GM12878 (cell line): ENCODE measurements around the gene CASP3. TPM values are rescaled to one million over a fixed set of nuclear protein-coding genes. Genes with fewer than 3 reads are reported as not detected.
A peak's percentile ranks its signal among the peaks of the same experiment; 100 is the strongest.

Experiments used
- ATAC-seq: fragments of 200-7000 bp; cut with Tn5 transposase; 3 replicates; pipeline ENCODE4 v1.9.1; 2020; ENCODE audit warnings: mild to moderate bottlenecking, moderate library complexity
- Bru-seq: library from RNA; stranded (reverse); fragments of 400-500 nt; gene quantifications from one replicate; lab custom pipeline; 2021; lab: Mats Ljungman, UMichigan
- BruChase-seq, 2 experiments: library from RNA; stranded (reverse); fragments of 400-500 nt; gene quantifications; one replicate each; lab custom pipeline; 2021; lab: Mats Ljungman, UMichigan
- BruUV-seq: library from RNA; stranded (reverse); fragments of 400-500 nt; replicated peaks from 2 replicates; lab custom pipeline; 2021; lab: Mats Ljungman, UMichigan
- CTCF ChIA-PET: fragments of 300-600 bp; sonication (Branson Sonifier 250); formaldehyde crosslinking; extraction: SDS; loops from one replicate; lab custom pipeline; 2021; ENCODE audit warnings: inconsistent platforms; lab: Yijun Ruan, JAX
- POLR2A ChIA-PET: fragments of 350-600 bp; formaldehyde crosslinking; extraction: SDS; loops from one replicate; lab custom pipeline; 2021; ENCODE audit warnings: inconsistent platforms; lab: Charles Lee
- RAD21 ChIA-PET: fragments of 300-600 bp; sonication (Branson Sonifier 250); formaldehyde crosslinking; loops from one replicate; lab custom pipeline; 2023; ENCODE audit warnings: antibody characterized with exemption; ENCODE audit not compliant: unreplicated experiment; lab: Charles Lee
- SMC1A ChIA-PET: fragments of 300-600 bp; sonication (Branson Sonifier 250); formaldehyde crosslinking; loops from one replicate; lab custom pipeline; 2023; ENCODE audit not compliant: unreplicated experiment, uncharacterized antibody; lab: Charles Lee
- DNase-seq: peaks from one replicate; pipeline ENCODE4 v3.0.0-alpha.2; 2011; ENCODE audit warnings: low read depth, low spot score
- FAIRE-seq: peaks from 3 replicates; lab custom pipeline; 2011; peaks lifted over from hg19 to GRCh38; lab: Jason Lieb, UNC
- H2AFZ ChIP-seq: 2 replicates; pipeline ENCODE4 v1.6.0; 2011; ENCODE audit warnings: low read depth, low read length, control low read depth; ENCODE audit not compliant: control insufficient read depth
- H3K27ac ChIP-seq: 2 replicates; pipeline ENCODE4 v1.5.1; 2011; ENCODE audit warnings: control low read depth; ENCODE audit not compliant: control insufficient read depth, insufficient read depth
- H3K27me3 ChIP-seq, 2 experiments: replicated peaks in 1 of 2; 2 replicates each; pipeline versions ENCODE4 v1.6.0 to v1.6.1; 2011; ENCODE audit warnings: low read length in 1 of 2; ENCODE audit not compliant: control insufficient read depth in 2 of 2, insufficient read depth in 2 of 2
- H3K36me3 ChIP-seq, 2 experiments: 2 replicates each; pipeline ENCODE4 v1.5.1; 2011; ENCODE audit warnings: low read length in 1 of 2; ENCODE audit not compliant: control insufficient read depth in 2 of 2, insufficient read depth in 2 of 2
- H3K4me1 ChIP-seq: 2 replicates; pipeline ENCODE4 v1.6.1; 2011; ENCODE audit warnings: mild to moderate bottlenecking, low read length, moderate library complexity, mixed read lengths; ENCODE audit not compliant: control insufficient read depth, insufficient read depth
- H3K4me2 ChIP-seq: 2 replicates; pipeline ENCODE4 v1.6.0; 2011; ENCODE audit warnings: control low read depth; ENCODE audit not compliant: control insufficient read depth, insufficient read depth
- H3K4me3 ChIP-seq: fragments of 200-600 bp; sonication (generic); 2 replicates; pipeline ENCODE4 v1.5.1; 2016
- H3K79me2 ChIP-seq: 2 replicates; pipeline ENCODE4 v1.6.0; 2011; ENCODE audit warnings: low read length; ENCODE audit not compliant: control insufficient read depth, insufficient read depth
- H3K9ac ChIP-seq: 2 replicates; pipeline ENCODE4 v1.8.0; 2011; ENCODE audit warnings: low read length, control low read depth, mixed read lengths; ENCODE audit not compliant: control insufficient read depth, insufficient read depth
- H3K9me3 ChIP-seq: replicated peaks from 3 replicates; pipeline ENCODE4 v1.5.1; 2011; ENCODE audit warnings: mild to moderate bottlenecking, low read length; ENCODE audit not compliant: control insufficient read depth, insufficient read depth
- H4K20me1 ChIP-seq: 2 replicates; pipeline ENCODE4 v1.6.0; 2011; ENCODE audit not compliant: control insufficient read depth, insufficient read depth
- CHD2 ChIP-seq: IDR thresholded peaks from 2 replicates; pipeline ENCODE4 v1.6.1; 2011; ENCODE audit warnings: low read depth, low read length, improper control_type of control experiment, borderline replicate concordance
- CREM ChIP-seq: IDR thresholded peaks from 2 replicates; pipeline ENCODE4 v1.6.1; 2014; ENCODE audit warnings: antibody characterized with exemption, low read depth
- ELK1 ChIP-seq: IDR thresholded peaks from 2 replicates; pipeline ENCODE4 v1.6.1; 2012; ENCODE audit warnings: low read depth, low read length, improper control_type of control experiment
- MLLT1 ChIP-seq: fragments of 450-650 bp; IDR thresholded peaks from 2 replicates; pipeline ENCODE4 v1.6.1; 2016; ENCODE audit warnings: mild to moderate bottlenecking
- MXI1 ChIP-seq: fragments of 150-350 bp; IDR thresholded peaks from 2 replicates; pipeline ENCODE4 v1.6.1; 2011; ENCODE audit warnings: low read depth, mild to moderate bottlenecking, inconsistent platforms, low read length, improper control_type of control experiment
- NR2C1 ChIP-seq: fragments of 450-650 bp; IDR thresholded peaks from 2 replicates; pipeline ENCODE4 v1.6.1; 2017; ENCODE audit warnings: antibody characterized with exemption, mild to moderate bottlenecking, moderate library complexity
- NRF1 ChIP-seq: conservative IDR thresholded peaks from 2 replicates; pipeline ENCODE4 v1.6.1; 2011; ENCODE audit warnings: mild to moderate bottlenecking, low read depth, low read length, improper control_type of control experiment
- PAX5 ChIP-seq: IDR thresholded peaks from 2 replicates; pipeline ENCODE4 v1.6.1; 2011; ENCODE audit warnings: low read depth, low read length, borderline replicate concordance
- POLR2AphosphoS2 ChIP-seq: IDR thresholded peaks from 2 replicates; pipeline ENCODE4 v1.6.1; 2011; ENCODE audit warnings: low read depth, mild to moderate bottlenecking, low read length, improper control_type of control experiment, moderate library complexity
- RELA ChIP-seq: fragments of 450-650 bp; IDR thresholded peaks from 2 replicates; pipeline ENCODE4 v1.8.0; 2014; ENCODE audit warnings: borderline replicate concordance; ENCODE audit not compliant: partially characterized antibody
- SIN3A ChIP-seq: IDR thresholded peaks from 2 replicates; pipeline ENCODE4 v1.6.1; 2012; ENCODE audit warnings: low read depth, low read length, improper control_type of control experiment
- SP1 ChIP-seq: IDR thresholded peaks from one replicate; pipeline ENCODE4 v1.6.1; 2011; ENCODE audit warnings: low read depth, low read length
- TAF1 ChIP-seq: IDR thresholded peaks from 2 replicates; pipeline ENCODE4 v1.6.1; 2011; ENCODE audit warnings: mild to moderate bottlenecking, low read depth, low read length, borderline replicate concordance
- TCF12 ChIP-seq: IDR thresholded peaks from 2 replicates; pipeline ENCODE4 v1.6.1; 2011; ENCODE audit warnings: low read depth, mild to moderate bottlenecking, low read length
- WGBS: methylation state at CpG from one replicate; pipeline ENCODE4 v1.1.6; 2016; ENCODE audit warnings: low lambda C conversion rate; ENCODE audit not compliant: insufficient replicate concordance, insufficient coverage; ENCODE audit errors: missing lambda C conversion rate; 5-methylcytosine and 5-hydroxymethylcytosine counted together
- in situ Hi-C: fragments of 300-500 bp; cut with MboI; formaldehyde crosslinking; loops from 9 replicates; pipeline ENCODE4 v1.14.3; 2018; ENCODE audit warnings: mixed read lengths
- intact Hi-C: fragments of 100-400 bp; cut with micrococcal nuclease; formaldehyde crosslinking; loops from one replicate; pipeline ENCODE4 v1.14.2; 2022; ENCODE audit not compliant: unreplicated experiment
- long read RNA-seq, 2 experiments: library from polyadenylated mRNA; unstranded; transcript quantifications; one replicate each; pipeline ENCODE4 v2.0.0, GENCODE V29; 2019 to 2020
- polyA minus RNA-seq, 3 experiments: library from RNA; depleted of rRNA, polyadenylated mRNA; stranded (reverse); fragments of >200 nt; gene quantifications; 2 replicates each; pipeline ENCODE4 v1.2.3, GENCODE V29; 2011
- polyA plus RNA-seq, 11 experiments: library from polyadenylated mRNA; depleted of rRNA in 4 of 11; unstranded in 6 of 11; stranded (reverse) in 5 of 11; fragments of >200 nt; fragmentation: Nextera tagmentation in 4 of 11; fragmentation: Illumina TruSeq in 1 of 11; extraction: Ambion mirVana in 4 of 11; extraction: Trizol in 1 of 11; gene quantifications; 1 replicate in 1 of 11; 2 replicates in 10 of 11; pipeline versions ENCODE4 v1.2.1 to v1.2.3, GENCODE V29; 2011 to 2016; ENCODE audit warnings: inconsistent platforms in 2 of 11, missing spikeins in 2 of 11, low read depth in 1 of 11
- total RNA-seq, 4 experiments: library from RNA; depleted of rRNA in 3 of 4; stranded (reverse); fragments of >200 nt in 3 of 4; fragmentation: Illumina TruSeq in 1 of 4; extraction: Trizol in 1 of 4; gene quantifications; 2 replicates each; pipeline versions ENCODE4 v1.2.1 to v1.2.3, GENCODE V29; 2013 to 2021

Gene CASP3
- 20.2 and 24.3 TPM in 2 replicates for total RNA-seq (2013; cell fraction: nucleolus; rRNA removed)
- total RNA-seq (2014; rRNA removed) (62.4 and 78.7 TPM in 2 replicates), total RNA-seq (2014; rRNA removed; fragmentation: Illumina TruSeq; extraction: Trizol) (79.8 TPM in 2 replicates), total RNA-seq (2021) (64.7 and 68.4 TPM in 2 replicates), polyA plus RNA-seq (2011; rRNA removed) (83.2 and 128 TPM in 2 replicates), polyA plus RNA-seq (2014; fragmentation: Illumina TruSeq; extraction: Trizol) (82.8 and 96.8 TPM in 2 replicates), polyA plus RNA-seq (2014; fragmentation: Nextera tagmentation; extraction: Ambion mirVana) (10 to 100 TPM; 50.0 to 59.0 TPM), polyA plus RNA-seq (2014; rRNA removed) (58.8 and 69.0 TPM in 2 replicates), polyA plus RNA-seq (2016; fragmentation: Nextera tagmentation; extraction: Ambion mirVana) (100 to 1,000 TPM; 193 to 194 TPM), polyA minus RNA-seq (2011; rRNA and poly(A)+ RNA removed) (20.9 and 26.8 TPM in 2 replicates), Bru-seq, nascent RNA (percentile 92 among the genes with signal in this experiment), BruChase-seq, experiment 1, labeled RNA remaining after a 6-hour chase (percentile 80 among the genes with signal in this experiment), BruChase-seq, experiment 2, labeled RNA remaining after a 2-hour chase (percentile 93 among the genes with signal in this experiment)
- 32.1 TPM for polyA plus RNA-seq (2011; ENCODE audit: low read depth)
- 24.7 and 28.4 TPM in 2 replicates for polyA plus RNA-seq (2011; cell fraction: cytosol; rRNA removed)
- 23.4 and 27.3 TPM in 2 replicates for polyA plus RNA-seq (2011; cell fraction: nucleus; rRNA removed)
- 39.0 and 43.5 TPM in 2 replicates for polyA plus RNA-seq (2012)
- 12.2 and 14.6 TPM in 2 replicates for polyA minus RNA-seq (2011; cell fraction: cytosol; rRNA and poly(A)+ RNA removed)
- polyA minus RNA-seq (2011; cell fraction: nucleus; rRNA and poly(A)+ RNA removed) = 6.6 and 7.8 TPM in 2 replicates
- long read RNA-seq, experiment 1, transcript CASP3-201 (8 exons, 2,673 nt) = minor isoform, 10 of 82 reads
- long read RNA-seq, experiment 1, transcript CASP3-206 (7 exons, 2,540 nt) = major isoform, 55 of 82 reads
- long read RNA-seq, experiment 1, partial matches to known transcripts = 8 of 82 reads
- long read RNA-seq, experiment 1, other reads (novel, unspliced or antisense) = 7 of 82 reads
- long read RNA-seq, experiment 2, transcript CASP3-201 (8 exons, 2,673 nt) = minor isoform, 171 of 1,014 reads
- long read RNA-seq, experiment 2, transcript CASP3-206 (7 exons, 2,540 nt) = major isoform, 728 of 1,014 reads
- long read RNA-seq, experiment 2, transcript CASP3-205 (7 exons, 964 nt) = minor isoform, 11 of 1,014 reads
- long read RNA-seq, experiment 2, transcript CASP3-203 (6 exons, 677 nt) = minor isoform, 28 of 1,014 reads
- long read RNA-seq, experiment 2, partial matches to known transcripts = 29 of 1,014 reads
- long read RNA-seq, experiment 2, other reads (novel, unspliced or antisense) = 47 of 1,014 reads

GRCh38 chr4:184649026-184649970 is at the start of gene CASP3, which contains the start of gene PRIMPOL:
Gene CASP3 (minus strand): TSS chr4:184649447. CDS start chr4:184638453, 10,994 bp downstream.
Gene PRIMPOL (plus strand): TSS chr4:184649738. CDS start chr4:184657141, 7,403 bp downstream.
- intact Hi-C loops (loop anchor here (1.0 to 10.0 kb wide), 8 partner anchors 86 to 384 kb away; partner anchors contain the start of genes CENPU and IRF2), in situ Hi-C loops (no loop called here)
- Histone ChIP-seq H3K36me3 (no peaks in the 10 kb centered on the region), H2AFZ (peak within 1 kb of the TSS; percentile 83), H3K79me2 (peaks cover 65% of the 10 kb centered on the region), H3K9me3 (no peaks in the 10 kb centered on the region), H3K27ac (peak within 1 kb of the TSS; percentile 85), H3K4me3 (peak within 1 kb of the TSS; percentile 98), H3K4me1 (peaks cover 12% of the 10 kb centered on the region; the same call in 1 of the 2 replicates), H4K20me1 (no peaks in the 10 kb centered on the region), H3K4me2 (peak within 1 kb of the TSS; percentile 78), H3K9ac (peak within 1 kb of the TSS; percentile 87), H3K27me3 (no peaks in the 10 kb centered on the region)
- RAD21 ChIA-PET = interaction anchor here (0.6 to 3.7 kb wide), 21 partner anchors 16 to 385 kb away, joined by 3 to 24 read pairs (median 4); partner anchors contain the start of gene CENPU
- SMC1A ChIA-PET = interaction anchor here (0.8 to 2.1 kb wide), 7 partner anchors 13 to 302 kb away, joined by 3 to 6 read pairs (median 4); partner anchors contain the start of gene CENPU
- POLR2A ChIA-PET = interaction anchor here (0.5 to 2.2 kb wide), 10 partner anchors 14 to 992 kb away, joined by 3 to 12 read pairs (median 3); partner anchors contain the start of gene CENPU
- DNase-seq = peak; percentile 60
- no peak for FAIRE-seq
- BruUV-seq = no TSS peak
- peak; percentile 90 for ATAC-seq
- CTCF ChIA-PET = interaction anchor here (0.6 to 2.9 kb wide), 5 partner anchors 85 to 447 kb away, joined by 3 to 12 read pairs (median 4); partner anchors contain the start of gene CENPU
- 2% methylated on average over 43 of the region's 90 CpGs for WGBS
- TF ChIP-seq MXI1 (peak; percentile 53), TCF12 (no peak), POLR2AphosphoS2 (peak; percentile 93; the same call in 1 of the 2 replicates), CHD2 (peak; percentile 49; the same call in 1 of the 2 replicates), CREM (peak; percentile 27; the same call in 1 of the 2 replicates), MLLT1 (no peak), NR2C1 (peak; percentile 79), PAX5 (peak; percentile 45; the same call in 1 of the 2 replicates), RELA (no peak), ELK1 (no peak), SP1 (peak; percentile 18), SIN3A (peak; percentile 81), NRF1 (no peak), TAF1 (peak; percentile 90)
